Smooth muscle cell (in vitro differentiated cells): Measurements from ENCODE around the gene VPS13D. TPM values are rescaled to one million over a fixed set of nuclear protein-coding genes. Genes with fewer than 3 reads are reported as not detected.

Experiments
- DNase-seq: peaks from one replicate; lab custom pipeline; 2025; ENCODE audit not compliant: unreplicated experiment; lab: John Stamatoyannopoulos, UW
- H2AFZ ChIP-seq: fragments of 200-600 bp; sonication (generic); 2 replicates; pipeline ENCODE4 v1.6.0; 2016; ENCODE audit warnings: antibody characterized with exemption, low read depth, mild to moderate bottlenecking
- H3F3A ChIP-seq: fragments of 200-600 bp; sonication (generic); 2 replicates; pipeline ENCODE4 v1.6.0; 2017; ENCODE audit warnings: antibody characterized with exemption, low read depth
- H3K27ac ChIP-seq: fragments of 200-600 bp; sonication (generic); 2 replicates; pipeline ENCODE4 v1.5.1; 2016; ENCODE audit warnings: low read depth, mild to moderate bottlenecking
- H3K27me3 ChIP-seq: fragments of 200-600 bp; sonication (generic); 2 replicates; pipeline ENCODE4 v1.6.1; 2016; ENCODE audit warnings: low read depth, mild to moderate bottlenecking
- H3K36me3 ChIP-seq: fragments of 200-600 bp; sonication (generic); 2 replicates; pipeline ENCODE4 v1.5.1; 2016; ENCODE audit warnings: low read depth
- H3K4me1 ChIP-seq: fragments of 200-600 bp; sonication (generic); 2 replicates; pipeline ENCODE4 v1.5.1; 2016; ENCODE audit warnings: low read depth
- H3K4me2 ChIP-seq: fragments of 200-600 bp; sonication (generic); 2 replicates; pipeline ENCODE4 v1.6.0; 2016; ENCODE audit warnings: mild to moderate bottlenecking
- H3K4me3 ChIP-seq: fragments of 200-600 bp; sonication (generic); 2 replicates; pipeline ENCODE4 v1.5.1; 2016; ENCODE audit warnings: mild to moderate bottlenecking
- H3K79me2 ChIP-seq: fragments of 200-600 bp; sonication (generic); 2 replicates; pipeline ENCODE4 v1.6.0; 2016; ENCODE audit warnings: low read depth, mild to moderate bottlenecking
- H3K9ac ChIP-seq: fragments of 200-600 bp; sonication (generic); 2 replicates; pipeline ENCODE4 v1.6.0; 2016; ENCODE audit warnings: low read depth
- H3K9me3 ChIP-seq: fragments of 200-600 bp; sonication (generic); replicated peaks from 2 replicates; pipeline ENCODE4 v1.5.1; 2016; ENCODE audit warnings: low read depth
- H4K20me1 ChIP-seq: fragments of 200-600 bp; sonication (generic); 2 replicates; pipeline ENCODE4 v1.6.0; 2016; ENCODE audit warnings: low read depth
- CTCF ChIP-seq: fragments of 200-600 bp; sonication (generic); IDR thresholded peaks from 2 replicates; pipeline ENCODE4 v1.5.1; 2017; ENCODE audit warnings: borderline replicate concordance, mild to moderate bottlenecking, antibody characterized with exemption; ENCODE audit not compliant: insufficient read depth, poor library complexity, severe bottlenecking
- WGBS: methylation state at CpG from one replicate; pipeline ENCODE4 v1.1.7; 2016; ENCODE audit warnings: low lambda C conversion rate; 5-methylcytosine and 5-hydroxymethylcytosine counted together
- polyA plus RNA-seq: library from polyadenylated mRNA; unstranded; fragments of >200 nt; fragmentation: Nextera tagmentation; extraction: Ambion mirVana; gene quantifications from 2 replicates; pipeline ENCODE4 v1.2.1, GENCODE V29; 2016
- total RNA-seq: library from RNA; depleted of rRNA; stranded (reverse); fragments of >200 nt; gene quantifications from 2 replicates; pipeline ENCODE4 v1.2.3, GENCODE V29; 2014

The VPS13D gene
- total and polyA plus RNA-seq, 2 experiments from 2014 or later: 3.5 to 20.0 TPM

DNA sequence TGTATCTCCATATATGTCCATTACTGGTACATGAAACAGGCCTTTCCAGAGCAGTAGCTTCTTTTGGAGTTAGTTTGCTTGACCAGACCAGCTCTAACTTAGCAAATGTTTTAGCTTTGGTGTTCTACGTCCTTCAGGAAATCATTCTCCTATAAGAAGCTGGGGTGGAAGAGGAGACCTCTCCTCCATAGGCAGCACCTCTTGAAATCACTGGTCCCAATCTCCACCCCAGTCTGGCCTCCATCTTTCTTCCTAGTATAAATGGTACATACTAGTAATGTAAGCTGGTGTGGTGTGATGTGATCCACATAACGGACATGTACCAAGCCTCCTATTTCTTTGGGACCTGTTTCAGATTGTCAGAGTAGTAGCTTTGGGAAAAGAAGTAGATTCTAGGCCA, 216.8 kb downstream of the VPS13D start:
- TF ChIP-seq CTCF: no peak
- Histone ChIP-seq H3K9ac (no peak overlapping the region), H3K9me3 (no peaks in the 10 kb centered on the region), H2AFZ (no peak overlapping the region), H3K4me3 (no peak overlapping the region), H3K36me3 (no peaks in the 10 kb centered on the region), H3K4me1 (no peaks in the 10 kb centered on the region), H4K20me1 (peaks cover 5% of the 10 kb centered on the region), H3K4me2 (no peak overlapping the region), H3K27me3 (no peaks in the 10 kb centered on the region), H3K27ac (no peak overlapping the region), H3K79me2 (no peaks in the 10 kb centered on the region), H3F3A (no peaks in the 10 kb centered on the region)
- WGBS: 98% methylated on average over 2 of the region's 2 CpGs
- no peak for DNase-seq

- Histone ChIP-seq H2AFZ (no peak overlapping the region), H3K9ac (no peak overlapping the region), H3K4me3 (no peak overlapping the region), H3K27ac (no peak overlapping the region), H3K27me3 (no peaks in the 10 kb centered on the region), H3K9me3 (no peaks in the 10 kb centered on the region), H3F3A (no peaks in the 10 kb centered on the region), H3K36me3 (no peaks in the 10 kb centered on the region), H3K4me1 (no peaks in the 10 kb centered on the region), H3K4me2 (no peak overlapping the region), H3K79me2 (no peaks in the 10 kb centered on the region), H4K20me1 (peaks cover 5% of the 10 kb centered on the region)
- TF ChIP-seq CTCF: no peak
- DNase-seq: no peak
- 100% methylated on average over 3 of the region's 3 CpGs for WGBS
Measured at GRCh38 chr1:12447307-12447706, 217.5 kb downstream of the VPS13D start.

DNA sequence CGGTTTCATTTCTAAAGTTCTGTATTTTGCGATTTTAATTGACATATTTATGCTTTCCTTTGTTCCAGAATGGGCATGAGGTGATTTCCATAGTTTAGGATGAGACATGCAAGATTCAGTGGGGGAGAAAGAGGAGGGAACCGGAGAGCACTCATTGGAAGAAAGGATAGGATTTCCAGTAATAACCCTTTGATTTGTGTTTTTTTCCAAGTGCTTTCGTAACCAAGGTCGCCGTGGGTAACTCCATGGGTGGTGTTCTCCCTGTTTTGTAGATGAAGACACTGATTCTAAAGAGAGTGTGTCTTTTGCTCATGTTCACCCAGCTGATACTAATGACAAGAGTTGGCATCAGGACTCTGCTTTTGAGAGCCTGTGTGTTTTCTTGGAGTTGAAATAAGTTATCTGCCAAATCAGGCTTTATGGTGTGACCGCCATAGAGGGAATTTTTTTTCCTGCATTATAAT, 218.1 kb downstream of the VPS13D start:
- Histone ChIP-seq H3F3A (no peaks in the 10 kb centered on the region), H4K20me1 (peaks cover 5% of the 10 kb centered on the region), H3K27me3 (no peaks in the 10 kb centered on the region), H3K9ac (no peak overlapping the region), H3K4me2 (no peak overlapping the region), H3K4me1 (no peaks in the 10 kb centered on the region), H3K27ac (no peak overlapping the region), H3K4me3 (no peak overlapping the region), H3K79me2 (no peaks in the 10 kb centered on the region), H2AFZ (no peak overlapping the region), H3K36me3 (no peaks in the 10 kb centered on the region), H3K9me3 (no peaks in the 10 kb centered on the region)
- DNase-seq: no peak
- TF ChIP-seq CTCF: no peak
- 95% methylated on average over 7 of the region's 7 CpGs for WGBS

GRCh38 chr1:12448746-12449177, 218.9 kb downstream of the VPS13D start:
- Histone ChIP-seq H3K4me1 (no peaks in the 10 kb centered on the region), H3K4me3 (no peak overlapping the region), H3K27ac (no peak overlapping the region), H3K79me2 (no peaks in the 10 kb centered on the region), H3K4me2 (no peak overlapping the region), H4K20me1 (peaks cover 5% of the 10 kb centered on the region), H3K36me3 (no peaks in the 10 kb centered on the region), H3K9me3 (no peaks in the 10 kb centered on the region), H3K9ac (no peak overlapping the region), H3K27me3 (no peaks in the 10 kb centered on the region), H3F3A (no peaks in the 10 kb centered on the region), H2AFZ (no peak overlapping the region)
- TF ChIP-seq CTCF: no peak
- WGBS: 52% methylated on average over 3 of the region's 3 CpGs
- DNase-seq: no peak
